ENCODE data around the gene TMEM52. TPM values are rescaled to one million over a fixed set of nuclear protein-coding genes. Genes with fewer than 3 reads are reported as not detected.

The TMEM52 gene
- total and polyA plus RNA-seq, 2 donors (not counting 3 experiments of a cell fraction or from before 2014, with no cell fraction given): 1.6 to 1.7 TPM

GRCh38 chr1:1959840-1960479, 40.9 kb upstream of the TMEM52 start:
- no peaks in the 10 kb centered on the region for H3K36me3 ChIP-seq (ENCODE audit: control insufficient read depth in 2 of 2, extremely low read depth in 1 of 2, insufficient read depth in 2 of 2, low read length in 2 of 2)
- no peaks in the 10 kb centered on the region for H3K4me1 ChIP-seq (ENCODE audit: control insufficient read depth, extremely low read depth, insufficient read depth, low read length)
- H3K4me3 ChIP-seq (replicated peaks in 1 of 3; ENCODE audit: insufficient read depth in 1 of 3, low read depth in 1 of 3, low read length in 3 of 3): no peak overlapping the region
- TF ChIP-seq, protein P1, sequence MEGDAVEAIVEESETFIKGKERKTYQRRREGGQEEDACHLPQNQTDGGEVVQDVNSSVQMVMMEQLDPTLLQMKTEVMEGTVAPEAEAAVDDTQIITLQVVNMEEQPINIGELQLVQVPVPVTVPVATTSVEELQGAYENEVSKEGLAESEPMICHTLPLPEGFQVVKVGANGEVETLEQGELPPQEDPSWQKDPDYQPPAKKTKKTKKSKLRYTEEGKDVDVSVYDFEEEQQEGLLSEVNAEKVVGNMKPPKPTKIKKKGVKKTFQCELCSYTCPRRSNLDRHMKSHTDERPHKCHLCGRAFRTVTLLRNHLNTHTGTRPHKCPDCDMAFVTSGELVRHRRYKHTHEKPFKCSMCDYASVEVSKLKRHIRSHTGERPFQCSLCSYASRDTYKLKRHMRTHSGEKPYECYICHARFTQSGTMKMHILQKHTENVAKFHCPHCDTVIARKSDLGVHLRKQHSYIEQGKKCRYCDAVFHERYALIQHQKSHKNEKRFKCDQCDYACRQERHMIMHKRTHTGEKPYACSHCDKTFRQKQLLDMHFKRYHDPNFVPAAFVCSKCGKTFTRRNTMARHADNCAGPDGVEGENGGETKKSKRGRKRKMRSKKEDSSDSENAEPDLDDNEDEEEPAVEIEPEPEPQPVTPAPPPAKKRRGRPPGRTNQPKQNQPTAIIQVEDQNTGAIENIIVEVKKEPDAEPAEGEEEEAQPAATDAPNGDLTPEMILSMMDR (IDR thresholded peaks at IDR 0.05; ENCODE audit: extremely low read depth in 1 of 2, insufficient read depth in 1 of 2, low read depth in 1 of 2, low read length in 2 of 2): peak; percentile 69 to 81
- no peak for TF ChIP-seq GATA2 (IDR thresholded peaks at IDR 0.05; ENCODE audit: insufficient read depth, insufficient read length, low read depth, low read length)
- H3K9me1 ChIP-seq (replicated peaks; ENCODE audit: control insufficient read depth, extremely low read depth, insufficient read depth, low read length): no peaks in the 10 kb centered on the region
- intact Hi-C loops (cut with micrococcal nuclease): loop anchor here (1.0 kb wide), 2 partner anchors 85 to 179 kb away; no protein-coding TSS in a partner anchor
- peak; percentile 55 for DNase-seq (ENCODE audit: low read depth, low spot score)
- H3K27me3 ChIP-seq (ENCODE audit: control insufficient read depth in 2 of 2, insufficient read depth in 2 of 2, low read length in 2 of 2): peaks cover 3% of the 10 kb centered on the region in 2 experiments
- H3K9me3 ChIP-seq (replicated peaks; ENCODE audit: control insufficient read depth, insufficient read depth, low read length): no peaks in the 10 kb centered on the region
- peak; percentile 37 for FAIRE-seq
- H3K79me2 ChIP-seq (ENCODE audit: control insufficient read depth, insufficient read depth, low read length): no peaks in the 10 kb centered on the region
- no peak overlapping the region for H3K27ac ChIP-seq (ENCODE audit: insufficient read depth, low read depth, low read length)
- H3K4me2 ChIP-seq (ENCODE audit: insufficient read depth, low read length): no peak overlapping the region
- no TSS peak for BruUV-seq (replicated peaks)
- no peak overlapping the region for H3K9ac ChIP-seq (replicated peaks; ENCODE audit: extremely low read depth, insufficient read depth, low read length)
- ChIA-PET CTCF (interaction anchor here (0.7 to 5.7 kb wide), 12 partner anchors 9 to 215 kb away, joined by 3 to 108 read pairs (median 6); no protein-coding TSS in a partner anchor), POLR2A (no interaction called here)
- dilution Hi-C loops (cut with MboI; ENCODE audit: extremely low pct_ligation_motif_present, low sequenced_read_pairs): no loop called here
- H4K20me1 ChIP-seq (replicated peaks; ENCODE audit: control insufficient read depth, extremely low read depth, insufficient read depth, low read length): no peaks in the 10 kb centered on the region
- H2AFZ ChIP-seq (ENCODE audit: low read depth, low read length): no peak overlapping the region

GRCh38 chr1:1959459-1959839, 40.4 kb upstream of the TMEM52 start:
- Histone ChIP-seq H3K4me2 (ENCODE audit: insufficient read depth, low read length) (no peak overlapping the region), H3K4me3 (replicated peaks in 1 of 3; ENCODE audit: insufficient read depth in 1 of 3, low read depth in 1 of 3, low read length in 3 of 3) (no peak overlapping the region), H3K79me2 (ENCODE audit: control insufficient read depth, insufficient read depth, low read length) (no peaks in the 10 kb centered on the region), H3K9me3 (replicated peaks; ENCODE audit: control insufficient read depth, insufficient read depth, low read length) (no peaks in the 10 kb centered on the region), H3K9me1 (replicated peaks; ENCODE audit: control insufficient read depth, extremely low read depth, insufficient read depth, low read length) (no peaks in the 10 kb centered on the region), H3K9ac (replicated peaks; ENCODE audit: extremely low read depth, insufficient read depth, low read length) (no peak overlapping the region), H3K27ac (ENCODE audit: insufficient read depth, low read depth, low read length) (no peak overlapping the region), H3K4me1 (ENCODE audit: control insufficient read depth, extremely low read depth, insufficient read depth, low read length) (no peaks in the 10 kb centered on the region), H3K36me3 (ENCODE audit: control insufficient read depth in 2 of 2, extremely low read depth in 1 of 2, insufficient read depth in 2 of 2, low read length in 2 of 2) (no peaks in the 10 kb centered on the region), H2AFZ (ENCODE audit: low read depth, low read length) (no peak overlapping the region), H3K27me3 (ENCODE audit: control insufficient read depth in 2 of 2, insufficient read depth in 2 of 2, low read length in 2 of 2) (peaks cover 3% of the 10 kb centered on the region in 2 experiments), H4K20me1 (replicated peaks; ENCODE audit: control insufficient read depth, extremely low read depth, insufficient read depth, low read length) (no peaks in the 10 kb centered on the region)
- TF ChIP-seq JUN (IDR thresholded peaks at IDR 0.05; ENCODE audit: borderline replicate concordance, insufficient read depth, insufficient read length, low read depth): no peak
- TF ChIP-seq GATA2 (IDR thresholded peaks at IDR 0.05; ENCODE audit: insufficient read depth, insufficient read length, low read depth, low read length): no peak
- TF ChIP-seq MYC (IDR thresholded peaks at IDR 0.05; ENCODE audit: low read depth, low read length): no peak
- TF ChIP-seq, protein P1 (IDR thresholded peaks at IDR 0.05; ENCODE audit: extremely low read depth in 1 of 2, insufficient read depth in 1 of 2, low read depth in 1 of 2, low read length in 2 of 2): no peak
- TF ChIP-seq FOS (IDR thresholded peaks at IDR 0.05; ENCODE audit: borderline replicate concordance, insufficient read depth, low read length): no peak
- TF ChIP-seq POLR2A (IDR thresholded peaks at IDR 0.05; ENCODE audit: low read depth, low read length): no peak
- TF ChIP-seq EZH2 (IDR thresholded peaks at IDR 0.05; ENCODE audit: borderline replicate concordance, low read depth, low read length, severe bottlenecking): no peak
- no peak for TF ChIP-seq POLR2AphosphoS5 (IDR thresholded peaks at IDR 0.05; ENCODE audit: insufficient read depth, low read depth, low read length)
- TF ChIP-seq, protein P2, sequence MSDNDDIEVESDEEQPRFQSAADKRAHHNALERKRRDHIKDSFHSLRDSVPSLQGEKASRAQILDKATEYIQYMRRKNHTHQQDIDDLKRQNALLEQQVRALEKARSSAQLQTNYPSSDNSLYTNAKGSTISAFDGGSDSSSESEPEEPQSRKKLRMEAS (IDR thresholded peaks at IDR 0.05; ENCODE audit: insufficient read depth, insufficient read length): no peak
- POLR2A ChIA-PET: no interaction called here
- dilution Hi-C loops (cut with MboI; ENCODE audit: extremely low pct_ligation_motif_present, low sequenced_read_pairs) (no loop called here), intact Hi-C loops (cut with micrococcal nuclease) (no loop called here)
- DNase-seq (ENCODE audit: low read depth, low spot score) (no peak), FAIRE-seq (no peak)
- BruUV-seq (replicated peaks): no TSS peak
- CTCF ChIA-PET: interaction anchor here (0.5 to 5.7 kb wide), 7 partner anchors 9 to 266 kb away, joined by 3 to 108 read pairs (median 5); no protein-coding TSS in a partner anchor
